Transverse colon (tissue), 4 donors: ENCODE results near the gene CHERP. TPM values are rescaled to one million over a fixed set of nuclear protein-coding genes. Genes with fewer than 3 reads are reported as not detected.

ENCODE experiments used
- DNase-seq: peaks from one replicate; pipeline ENCODE4 v3.0.0-alpha.2; 2019
- H3K27ac ChIP-seq, 4 donors: fragments of 200-600 bp; sonication (generic); 2 replicates each; pipeline ENCODE4 v1.5.1; 2016 to 2018; ENCODE audit warnings: inconsistent platforms in 4 of 4
- H3K27me3 ChIP-seq: fragments of 200-600 bp; sonication (generic); 2 replicates; pipeline ENCODE4 v1.5.1; 2017; ENCODE audit warnings: inconsistent platforms
- H3K36me3 ChIP-seq, 4 donors: fragments of 200-600 bp; sonication (generic); 2 replicates each; pipeline ENCODE4 v1.5.1; 2017 to 2019; ENCODE audit warnings: inconsistent platforms in 4 of 4
- H3K4me1 ChIP-seq, 4 donors: fragments of 200-600 bp; sonication (generic); 2 replicates each; pipeline ENCODE4 v1.5.1; 2017 to 2020; ENCODE audit warnings: inconsistent platforms in 4 of 4
- H3K4me3 ChIP-seq, 4 donors: fragments of 200-600 bp; sonication (generic); 1 replicate in 1 of 4; 2 replicates in 3 of 4; pipeline versions ENCODE4 v1.5.1 to v1.6.1; 2017 to 2019; ENCODE audit warnings: inconsistent platforms in 4 of 4
- H3K9me3 ChIP-seq, 2 donors: fragments of 200-600 bp; sonication (generic); 2 replicates each; pipeline ENCODE4 v1.5.1; 2017 to 2019; ENCODE audit warnings: inconsistent platforms in 2 of 2
- CTCF ChIP-seq, 5 experiments: fragments of 200-600 bp in 3 of 5; fragments of 450-650 bp in 2 of 5; sonication (generic) in 3 of 5; IDR thresholded peaks; 1 replicate in 2 of 5; 2 replicates in 3 of 5; pipeline ENCODE4 v1.5.1; 2016 to 2017; ENCODE audit warnings: antibody characterized with exemption in 5 of 5, inconsistent platforms in 3 of 5, mild to moderate bottlenecking in 2 of 5, moderate library complexity in 1 of 5
- EP300 ChIP-seq: sonication (generic); formaldehyde crosslinking; IDR thresholded peaks from one replicate; pipeline ENCODE4 v1.6.1; 2017; ENCODE audit warnings: antibody characterized with exemption, low read depth
- POLR2A ChIP-seq: fragments of 450-650 bp; IDR thresholded peaks from one replicate; pipeline ENCODE4 v1.6.1; 2016; ENCODE audit warnings: antibody characterized with exemption, mild to moderate bottlenecking, moderate library complexity
- POLR2AphosphoS5 ChIP-seq, 3 donors: sonication (generic); formaldehyde crosslinking; IDR thresholded peaks; one replicate each; pipeline ENCODE4 v1.6.1; 2016; ENCODE audit warnings: antibody characterized with exemption in 3 of 3
- WGBS, 2 donors: methylation state at CpG; one replicate each; pipeline ENCODE4 v1.1.5; 2018; ENCODE audit warnings: low coverage in 1 of 2; 5-methylcytosine and 5-hydroxymethylcytosine counted together
- in situ Hi-C, 4 donors: fragments of 200-750 bp; cut with MboI; loops; one replicate each; pipeline versions ENCODE4 v1.15.0 to v1.15.1; 2017; ENCODE audit warnings: low sequenced_read_pairs in 3 of 4, low pct_ligation_motif_present in 1 of 4, low pct_unique_long_range_greater_than_20kb in 1 of 4
- intact Hi-C: fragments of 100-400 bp; cut with DNase I; formaldehyde crosslinking; loops from one replicate; pipeline ENCODE4 v1.15.1; 2023; ENCODE audit warnings: low total_unique reads
- total RNA-seq, 4 donors: library from RNA; depleted of rRNA; stranded (reverse); fragments of >200 nt; gene quantifications; one replicate each; pipeline ENCODE4 v1.1.0, GENCODE V29; 2016

CHERP gene
- total RNA-seq, 4 donors from 2014 or later: 14.4 to 54.7 (median 28.9) TPM

GRCh38 chr19:16588824-16589577 lies 46.8 kb upstream of the CHERP start:
- 33 to 75% methylated on average over 1 to 11 of the region's 11 CpGs for WGBS, 2 donors
- no peaks in the 10 kb centered on the region for H3K9me3 ChIP-seq
- H3K27me3 ChIP-seq: no peaks in the 10 kb centered on the region
- intact Hi-C loops (no loop called here), in situ Hi-C loops (no loop called here)
- H3K36me3 ChIP-seq: no peaks in the 10 kb centered on the region
- peak overlapping the region; percentile 67 to 86 (median 76) for H3K27ac ChIP-seq
- no peak for DNase-seq
- peaks cover 34 to 83% (median 60%) of the 10 kb centered on the region in 4 donors for H3K4me1 ChIP-seq
- TF ChIP-seq POLR2AphosphoS5 (IDR thresholded peaks at IDR 0.05) (no peak), CTCF (IDR thresholded peaks at IDR 0.05) (no peak), POLR2A (no peak), EP300 (no peak)
- H3K4me3 ChIP-seq: no peak overlapping the region

- Histone ChIP-seq H3K36me3 (no peaks in the 10 kb centered on the region), H3K4me1 (peaks cover 42 to 88% (median 69%) of the 10 kb centered on the region in 4 donors), H3K27me3 (no peaks in the 10 kb centered on the region), H3K9me3 (no peaks in the 10 kb centered on the region), H3K4me3 (peak overlapping the region in 1 of 4 donors; percentile 25), H3K27ac (peak overlapping the region; percentile 67 to 86 (median 76))
- no peak for TF ChIP-seq EP300
- TF ChIP-seq POLR2AphosphoS5 (IDR thresholded peaks at IDR 0.05): peak in 2 of 3 donors; percentile 33 to 51
- no peak for TF ChIP-seq CTCF (IDR thresholded peaks at IDR 0.05)
- peak; percentile 33 for TF ChIP-seq POLR2A
- in situ Hi-C loops (no loop called here), intact Hi-C loops (no loop called here)
- WGBS, 2 donors: 57% methylated on average over 26 of the region's 26 CpGs; no CpG with 5 or more reads in 1 of the 2 donors
- DNase-seq: peak; percentile 79
These were observed 45.9 kb upstream of the CHERP start for GRCh38 chr19:16587833-16588823.

DNA sequence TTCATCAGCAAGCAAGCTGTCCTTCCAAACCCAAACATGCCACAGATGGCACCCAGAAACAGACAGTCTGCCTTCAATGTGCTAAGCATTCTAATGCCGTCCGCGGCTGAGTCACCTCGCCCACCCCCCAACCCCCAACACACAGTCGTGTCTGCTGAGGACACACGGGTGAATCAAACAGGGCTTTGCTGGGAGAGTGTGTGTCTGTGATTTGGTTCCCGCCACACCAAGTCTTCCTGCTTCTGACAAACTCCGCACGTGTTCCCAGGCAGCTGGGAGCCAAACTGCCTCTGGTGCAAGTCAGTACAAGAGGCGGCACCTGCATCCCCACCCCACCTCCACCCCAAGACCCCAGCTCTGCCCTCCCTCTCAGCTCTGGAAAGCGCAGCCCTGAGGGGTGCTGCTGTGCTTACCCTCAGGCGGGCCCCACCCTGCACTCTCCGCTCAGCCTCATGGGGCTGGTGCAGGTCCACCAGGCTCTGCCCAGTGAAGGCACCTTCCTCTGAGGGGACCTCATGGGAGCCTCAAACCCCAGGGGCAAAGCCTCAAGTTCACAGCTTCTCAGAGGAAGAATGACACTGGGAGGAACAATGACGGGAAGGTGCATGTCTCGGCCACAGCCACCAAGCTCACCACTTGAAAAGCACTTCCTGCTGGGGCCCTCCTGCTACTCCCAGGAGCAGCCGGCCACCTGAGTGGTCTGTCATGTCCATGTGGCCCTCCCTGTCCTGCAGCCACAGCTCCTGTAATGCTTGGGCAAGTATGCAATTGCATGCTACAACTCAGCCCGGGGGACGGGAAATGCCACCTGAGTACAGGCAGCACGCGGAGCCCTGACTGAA lies 45.0 kb upstream of the CHERP start:
- in situ Hi-C loops: no loop called here
- H3K9me3 ChIP-seq: no peaks in the 10 kb centered on the region
- H3K4me1 ChIP-seq: peaks cover 42 to 92% (median 71%) of the 10 kb centered on the region in 4 donors
- no peaks in the 10 kb centered on the region for H3K27me3 ChIP-seq
- peak overlapping the region in 1 of 4 donors; percentile 25 for H3K4me3 ChIP-seq
- H3K36me3 ChIP-seq: no peaks in the 10 kb centered on the region
- peak overlapping the region; percentile 67 to 86 (median 76) for H3K27ac ChIP-seq
- peak; percentile 66 for DNase-seq
- intact Hi-C loops: no loop called here
- TF ChIP-seq CTCF (IDR thresholded peaks at IDR 0.05) (no peak), POLR2A (no peak), POLR2AphosphoS5 (IDR thresholded peaks at IDR 0.05) (no peak), EP300 (no peak)
- WGBS, 2 donors: 64 to 69% methylated on average over 4 to 20 of the region's 20 CpGs
